Endothelial cell of umbilical vein (primary cell): ENCODE measurements around the gene F2RL3. TPM values are rescaled to one million over a fixed set of nuclear protein-coding genes. Genes with fewer than 3 reads are reported as not detected.

Source experiments
- BruUV-seq: library from RNA; stranded (reverse); fragments of 400-500 nt; replicated peaks from 2 replicates; lab custom pipeline; 2021; lab: Mats Ljungman, UMichigan
- CTCF ChIA-PET: fragments of 300-600, 350-600 bp; sonication (Branson Sonifier 250); formaldehyde crosslinking; loops from one replicate; lab custom pipeline; 2021; ENCODE audit warnings: antibody characterized with exemption, inconsistent platforms; lab: Charles Lee
- POLR2A ChIA-PET: fragments of 300-600, 350-600 bp; sonication (Branson Sonifier 250); formaldehyde crosslinking; loops from one replicate; lab custom pipeline; 2021; ENCODE audit warnings: antibody characterized with exemption, inconsistent platforms; lab: Charles Lee
- DNase-seq: peaks from one replicate; pipeline ENCODE4 v3.0.0-alpha.2; 2011; ENCODE audit warnings: low read depth, low spot score
- FAIRE-seq: peaks from 2 replicates; lab custom pipeline; 2011; peaks lifted over from hg19 to GRCh38; lab: Jason Lieb, UNC
- H2AFZ ChIP-seq: 2 replicates; pipeline ENCODE4 v1.6.0; 2012; ENCODE audit warnings: low read depth, low read length, control low read depth, inconsistent platforms
- H3K27ac ChIP-seq: 2 replicates; pipeline ENCODE4 v1.5.1; 2011; ENCODE audit warnings: low read depth, mild to moderate bottlenecking, control low read depth, low read length, moderate library complexity; ENCODE audit not compliant: insufficient read depth
- H3K27me3 ChIP-seq, 2 experiments: 2 replicates each; pipeline versions ENCODE4 v1.6.0 to v1.6.1; 2011; ENCODE audit warnings: low read length in 2 of 2, mixed read lengths in 1 of 2; ENCODE audit not compliant: control insufficient read depth in 2 of 2, insufficient read depth in 2 of 2
- H3K36me3 ChIP-seq, 2 experiments: 2 replicates in 1 of 2; 3 replicates in 1 of 2; pipeline ENCODE4 v1.5.1; 2011; ENCODE audit warnings: low read length in 2 of 2, mild to moderate bottlenecking in 1 of 2, moderate library complexity in 1 of 2; ENCODE audit not compliant: control insufficient read depth in 2 of 2, insufficient read depth in 2 of 2; ENCODE audit errors: extremely low read depth in 1 of 2
- H3K4me1 ChIP-seq: 3 replicates; pipeline ENCODE4 v1.5.1; 2011; ENCODE audit warnings: mild to moderate bottlenecking, low read length; ENCODE audit not compliant: control insufficient read depth, insufficient read depth; ENCODE audit errors: extremely low read depth
- H3K4me2 ChIP-seq: 2 replicates; pipeline ENCODE4 v1.6.1; 2011; ENCODE audit warnings: low read length, control low read depth, mixed read lengths; ENCODE audit not compliant: insufficient read depth
- H3K4me3 ChIP-seq, 3 experiments: fragments of 200-600 bp in 1 of 3; sonication (generic), shearing (Covaris generic) in 1 of 3; replicated peaks in 1 of 3; 2 replicates each; pipeline ENCODE4 v1.5.1; 2011 to 2016; ENCODE audit warnings: control low read depth in 3 of 3, low read length in 3 of 3, mild to moderate bottlenecking in 2 of 3, inconsistent platforms in 1 of 3, low read depth in 1 of 3, moderate library complexity in 1 of 3; ENCODE audit not compliant: insufficient read depth in 1 of 3
- H3K79me2 ChIP-seq: 2 replicates; pipeline ENCODE4 v1.6.0; 2012; ENCODE audit warnings: low read length, inconsistent platforms; ENCODE audit not compliant: control insufficient read depth, insufficient read depth
- H3K9ac ChIP-seq: replicated peaks from 2 replicates; pipeline ENCODE3; 2011; ENCODE audit warnings: low read length, control low read depth; ENCODE audit not compliant: insufficient read depth; ENCODE audit errors: extremely low read depth
- H3K9me1 ChIP-seq: replicated peaks from 3 replicates; pipeline ENCODE4 v1.6.0; 2011; ENCODE audit warnings: mild to moderate bottlenecking, low read length; ENCODE audit not compliant: control insufficient read depth, insufficient read depth; ENCODE audit errors: extremely low read depth
- H3K9me3 ChIP-seq: replicated peaks from 2 replicates; pipeline ENCODE4 v1.5.1; 2012; ENCODE audit warnings: low read length, inconsistent platforms; ENCODE audit not compliant: control insufficient read depth, insufficient read depth
- H4K20me1 ChIP-seq: replicated peaks from 2 replicates; pipeline ENCODE3; 2011; ENCODE audit warnings: mild to moderate bottlenecking, low read length; ENCODE audit not compliant: control insufficient read depth, insufficient read depth; ENCODE audit errors: extremely low read depth
- EZH2 ChIP-seq: IDR thresholded peaks from 2 replicates; pipeline ENCODE4 v1.6.1; 2012; ENCODE audit warnings: borderline replicate concordance, low read depth, mild to moderate bottlenecking, moderate library complexity, low read length, inconsistent platforms; ENCODE audit not compliant: severe bottlenecking
- FOS ChIP-seq: IDR thresholded peaks from 2 replicates; pipeline ENCODE4 v1.6.1; 2011; ENCODE audit warnings: mild to moderate bottlenecking, low read length, moderate library complexity, borderline replicate concordance; ENCODE audit not compliant: insufficient read depth
- GATA2 ChIP-seq: IDR thresholded peaks from 2 replicates; pipeline ENCODE4 v1.7.0; 2011; ENCODE audit warnings: low read depth, mild to moderate bottlenecking, moderate library complexity, mixed read lengths, low read length; ENCODE audit not compliant: insufficient read length, insufficient read depth
- JUN ChIP-seq: IDR thresholded peaks from 2 replicates; pipeline ENCODE4 v1.6.1; 2011; ENCODE audit warnings: borderline replicate concordance, low read depth; ENCODE audit not compliant: insufficient read length, insufficient read depth
- MYC ChIP-seq: IDR thresholded peaks from one replicate; pipeline ENCODE4 v1.6.1; 2011; ENCODE audit warnings: mild to moderate bottlenecking, low read depth, low read length
- POLR2A ChIP-seq: IDR thresholded peaks from 2 replicates; pipeline ENCODE4 v1.6.1; 2012; ENCODE audit warnings: low read depth, mild to moderate bottlenecking, control low read depth, low read length
- POLR2AphosphoS5 ChIP-seq: IDR thresholded peaks from 2 replicates; pipeline ENCODE4 v1.6.1; 2012; ENCODE audit warnings: low read depth, mild to moderate bottlenecking, control low read depth, low read length, moderate library complexity; ENCODE audit not compliant: insufficient read depth
- dilution Hi-C: fragments of 300-500 bp; cut with MboI; formaldehyde crosslinking; loops from one replicate; pipeline ENCODE4 v1.15.0; 2019; ENCODE audit warnings: low sequenced_read_pairs; ENCODE audit not compliant: extremely low pct_ligation_motif_present
- intact Hi-C: fragments of 100-400 bp; cut with micrococcal nuclease; formaldehyde crosslinking; loops from one replicate; pipeline ENCODE4 v1.10.0; 2022
- polyA plus RNA-seq, 4 experiments: library from polyadenylated mRNA; depleted of rRNA in 3 of 4; stranded (reverse) in 3 of 4; unstranded in 1 of 4; fragments of >200 nt; gene quantifications; 2 replicates each; pipeline versions ENCODE4 v1.2.1 to v1.2.3, GENCODE V29; 2011 to 2012; ENCODE audit warnings: missing spikeins in 1 of 4
- total RNA-seq: library from RNA; stranded (reverse); gene quantifications from 2 replicates; pipeline ENCODE4 v1.2.3, GENCODE V29; 2021
- TF ChIP-seq, protein P1 (sequence below): IDR thresholded peaks from 2 replicates; pipeline ENCODE4 v1.6.1; 2011; ENCODE audit not compliant: insufficient read depth, insufficient read length
- TF ChIP-seq, protein P2 (sequence below), 2 donors: IDR thresholded peaks; 1 replicate in 1 of 2; 2 replicates in 1 of 2; pipeline ENCODE4 v1.5.1; 2011; ENCODE audit warnings: low read length in 2 of 2, mild to moderate bottlenecking in 2 of 2, moderate library complexity in 2 of 2, control low read depth in 1 of 2, inconsistent platforms in 1 of 2, low read depth in 1 of 2; ENCODE audit not compliant: insufficient read depth in 1 of 2; ENCODE audit errors: extremely low read depth in 1 of 2

Gene F2RL3
- total and polyA plus RNA-seq, 2 donors (not counting 3 experiments of a cell fraction or from before 2014, with no cell fraction given) = 1.2 to 1.7 TPM

DNA sequence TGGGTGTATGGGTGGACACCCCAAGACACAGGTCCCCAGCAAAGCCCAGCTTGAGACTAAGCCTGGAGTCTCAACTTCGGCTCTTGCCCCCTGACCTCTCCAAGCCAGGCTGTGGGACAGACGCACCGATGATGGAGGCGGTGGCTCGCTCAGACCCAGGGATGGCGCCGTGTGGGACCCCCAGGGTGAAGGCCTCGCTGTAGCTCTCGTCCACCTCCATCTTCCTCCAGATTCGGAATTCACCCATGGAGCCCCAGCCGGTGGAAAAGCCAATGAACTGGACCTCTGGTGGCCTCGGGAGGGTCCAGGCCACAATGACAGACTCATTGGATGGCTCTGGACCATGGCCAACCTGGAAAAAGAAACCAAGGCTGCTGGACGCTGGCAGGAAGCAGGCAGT is 39.1 kb downstream of the F2RL3 start:
- no peaks in the 10 kb centered on the region for H4K20me1 ChIP-seq
- no peak for DNase-seq
- H3K9me3 ChIP-seq = no peaks in the 10 kb centered on the region
- no peak overlapping the region for H3K27ac ChIP-seq
- H3K36me3 ChIP-seq = no peaks in the 10 kb centered on the region
- H3K4me3 ChIP-seq = no peak overlapping the region
- POLR2A ChIA-PET = no interaction called here
- TF ChIP-seq EZH2 (no peak), JUN (no peak), POLR2A (no peak), FOS (no peak), GATA2 (no peak)
- TF ChIP-seq, protein P1, sequence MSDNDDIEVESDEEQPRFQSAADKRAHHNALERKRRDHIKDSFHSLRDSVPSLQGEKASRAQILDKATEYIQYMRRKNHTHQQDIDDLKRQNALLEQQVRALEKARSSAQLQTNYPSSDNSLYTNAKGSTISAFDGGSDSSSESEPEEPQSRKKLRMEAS = no peak
- BruUV-seq = no TSS peak
- no peaks in the 10 kb centered on the region for H3K79me2 ChIP-seq
- peaks cover 0 to 2% of the 10 kb centered on the region in 2 experiments for H3K27me3 ChIP-seq
- intact Hi-C loops (no loop called here), dilution Hi-C loops (no loop called here)
- no peak overlapping the region for H2AFZ ChIP-seq
- H3K9ac ChIP-seq = no peak overlapping the region
- no peak for FAIRE-seq
- CTCF ChIA-PET = interaction anchor here (1.3 kb wide), 1 partner anchor 125 kb away, joined by 3 read pairs; no protein-coding TSS in a partner anchor
- no peaks in the 10 kb centered on the region for H3K4me1 ChIP-seq
- H3K4me2 ChIP-seq = no peak overlapping the region
- H3K9me1 ChIP-seq = no peaks in the 10 kb centered on the region

DNA sequence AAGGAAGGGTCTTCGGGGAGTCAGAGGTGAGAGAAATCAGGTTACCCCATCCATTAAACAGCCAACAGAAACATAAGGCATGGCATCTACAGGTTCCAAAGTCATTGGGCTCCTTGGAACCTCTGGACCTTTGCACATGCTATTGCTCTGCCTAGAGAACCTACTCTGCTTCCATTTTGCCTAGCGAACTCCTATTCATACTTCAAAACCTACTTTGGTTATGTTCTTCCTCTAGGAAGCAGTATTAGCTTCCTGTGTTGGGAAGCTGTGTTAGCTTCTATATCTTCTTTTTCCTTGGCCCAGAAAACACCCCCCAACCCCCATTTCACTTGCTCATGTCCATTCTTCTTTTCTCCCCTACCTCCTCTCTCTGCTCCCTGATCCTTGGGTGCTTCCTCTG is 39.6 kb downstream of the F2RL3 start:
- POLR2A ChIA-PET = no interaction called here
- intact Hi-C loops = no loop called here
- FAIRE-seq = no peak

More for the DNA sequence above, 39.6 kb downstream of the F2RL3 start:
- TF ChIP-seq FOS = no peak
- no peak for TF ChIP-seq POLR2AphosphoS5
- TF ChIP-seq, protein P2, sequence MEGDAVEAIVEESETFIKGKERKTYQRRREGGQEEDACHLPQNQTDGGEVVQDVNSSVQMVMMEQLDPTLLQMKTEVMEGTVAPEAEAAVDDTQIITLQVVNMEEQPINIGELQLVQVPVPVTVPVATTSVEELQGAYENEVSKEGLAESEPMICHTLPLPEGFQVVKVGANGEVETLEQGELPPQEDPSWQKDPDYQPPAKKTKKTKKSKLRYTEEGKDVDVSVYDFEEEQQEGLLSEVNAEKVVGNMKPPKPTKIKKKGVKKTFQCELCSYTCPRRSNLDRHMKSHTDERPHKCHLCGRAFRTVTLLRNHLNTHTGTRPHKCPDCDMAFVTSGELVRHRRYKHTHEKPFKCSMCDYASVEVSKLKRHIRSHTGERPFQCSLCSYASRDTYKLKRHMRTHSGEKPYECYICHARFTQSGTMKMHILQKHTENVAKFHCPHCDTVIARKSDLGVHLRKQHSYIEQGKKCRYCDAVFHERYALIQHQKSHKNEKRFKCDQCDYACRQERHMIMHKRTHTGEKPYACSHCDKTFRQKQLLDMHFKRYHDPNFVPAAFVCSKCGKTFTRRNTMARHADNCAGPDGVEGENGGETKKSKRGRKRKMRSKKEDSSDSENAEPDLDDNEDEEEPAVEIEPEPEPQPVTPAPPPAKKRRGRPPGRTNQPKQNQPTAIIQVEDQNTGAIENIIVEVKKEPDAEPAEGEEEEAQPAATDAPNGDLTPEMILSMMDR (IDR thresholded peaks at IDR 0.05; ENCODE audit: extremely low read depth in 1 of 2, insufficient read depth in 1 of 2, low read depth in 1 of 2, low read length in 2 of 2) = no peak
- no peak for TF ChIP-seq JUN
- TF ChIP-seq EZH2 = no peak
- TF ChIP-seq MYC = no peak
- no peak for TF ChIP-seq GATA2
- TF ChIP-seq POLR2A = no peak
- TF ChIP-seq, protein P1 = no peak
- dilution Hi-C loops = no loop called here
- CTCF ChIA-PET = interaction anchor here (1.3 kb wide), 1 partner anchor 124 kb away, joined by 3 read pairs; no protein-coding TSS in a partner anchor
- Histone ChIP-seq H3K4me1 (no peaks in the 10 kb centered on the region), H3K36me3 (no peaks in the 10 kb centered on the region), H3K79me2 (no peaks in the 10 kb centered on the region), H2AFZ (no peak overlapping the region), H3K9me1 (no peaks in the 10 kb centered on the region), H3K27me3 (peaks cover 0 to 3% of the 10 kb centered on the region in 2 experiments), H3K9ac (no peak overlapping the region), H3K9me3 (no peaks in the 10 kb centered on the region), H3K4me2 (no peak overlapping the region), H3K4me3 (no peak overlapping the region), H3K27ac (no peak overlapping the region), H4K20me1 (no peaks in the 10 kb centered on the region)
- DNase-seq = no peak
- BruUV-seq = no TSS peak
